Measurements from ENCODE around the gene SNAPC2. TPM values are rescaled to one million over a fixed set of nuclear protein-coding genes. Genes with fewer than 3 reads are reported as not detected.

The SNAPC2 gene
- total and polyA plus RNA-seq, 2 of the 13 experiments (the other 11 are each of a cell fraction or from before 2014, with no cell fraction given) = 10.2 to 12.7 TPM

DNA sequence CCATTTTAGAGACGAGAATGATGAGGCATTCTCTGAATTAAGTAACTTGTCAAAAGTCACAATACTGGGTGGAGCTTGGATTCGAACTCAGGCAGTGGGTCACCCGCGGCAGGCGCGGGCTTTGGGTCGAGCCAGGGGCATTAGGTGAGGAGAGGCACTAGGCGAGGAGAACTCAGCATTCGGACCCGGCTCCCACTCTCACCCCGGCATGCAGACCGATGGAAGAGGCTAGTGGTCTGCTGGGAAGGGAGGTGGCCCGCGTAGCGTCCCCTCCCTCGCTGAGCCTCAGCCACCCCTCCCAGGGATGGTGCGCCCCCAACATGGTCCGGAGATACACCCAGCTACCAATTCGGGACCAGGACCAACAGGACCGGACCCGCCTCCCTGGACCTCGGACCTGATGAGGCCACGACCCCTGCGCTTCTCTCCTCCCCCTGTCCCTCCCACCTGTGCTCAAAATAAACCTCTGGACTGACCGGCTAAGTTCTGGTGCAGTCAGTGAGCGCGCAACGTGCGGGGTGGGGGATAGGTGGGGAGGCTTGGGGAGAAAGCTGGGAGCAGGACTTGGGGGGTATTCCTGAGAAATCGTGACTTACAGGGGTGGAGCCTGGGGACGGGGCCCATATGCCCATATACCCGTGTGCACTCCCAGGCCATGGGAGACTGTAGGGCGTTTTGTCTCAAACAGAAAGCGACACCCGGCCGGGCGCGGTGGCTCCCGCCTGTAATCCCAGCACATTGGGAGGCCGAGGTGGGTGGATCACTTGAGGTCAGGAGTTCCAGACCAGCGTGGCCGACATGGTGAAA, 1.3 kb upstream of the SNAPC2 start (continued):
- TF ChIP-seq, protein P1, sequence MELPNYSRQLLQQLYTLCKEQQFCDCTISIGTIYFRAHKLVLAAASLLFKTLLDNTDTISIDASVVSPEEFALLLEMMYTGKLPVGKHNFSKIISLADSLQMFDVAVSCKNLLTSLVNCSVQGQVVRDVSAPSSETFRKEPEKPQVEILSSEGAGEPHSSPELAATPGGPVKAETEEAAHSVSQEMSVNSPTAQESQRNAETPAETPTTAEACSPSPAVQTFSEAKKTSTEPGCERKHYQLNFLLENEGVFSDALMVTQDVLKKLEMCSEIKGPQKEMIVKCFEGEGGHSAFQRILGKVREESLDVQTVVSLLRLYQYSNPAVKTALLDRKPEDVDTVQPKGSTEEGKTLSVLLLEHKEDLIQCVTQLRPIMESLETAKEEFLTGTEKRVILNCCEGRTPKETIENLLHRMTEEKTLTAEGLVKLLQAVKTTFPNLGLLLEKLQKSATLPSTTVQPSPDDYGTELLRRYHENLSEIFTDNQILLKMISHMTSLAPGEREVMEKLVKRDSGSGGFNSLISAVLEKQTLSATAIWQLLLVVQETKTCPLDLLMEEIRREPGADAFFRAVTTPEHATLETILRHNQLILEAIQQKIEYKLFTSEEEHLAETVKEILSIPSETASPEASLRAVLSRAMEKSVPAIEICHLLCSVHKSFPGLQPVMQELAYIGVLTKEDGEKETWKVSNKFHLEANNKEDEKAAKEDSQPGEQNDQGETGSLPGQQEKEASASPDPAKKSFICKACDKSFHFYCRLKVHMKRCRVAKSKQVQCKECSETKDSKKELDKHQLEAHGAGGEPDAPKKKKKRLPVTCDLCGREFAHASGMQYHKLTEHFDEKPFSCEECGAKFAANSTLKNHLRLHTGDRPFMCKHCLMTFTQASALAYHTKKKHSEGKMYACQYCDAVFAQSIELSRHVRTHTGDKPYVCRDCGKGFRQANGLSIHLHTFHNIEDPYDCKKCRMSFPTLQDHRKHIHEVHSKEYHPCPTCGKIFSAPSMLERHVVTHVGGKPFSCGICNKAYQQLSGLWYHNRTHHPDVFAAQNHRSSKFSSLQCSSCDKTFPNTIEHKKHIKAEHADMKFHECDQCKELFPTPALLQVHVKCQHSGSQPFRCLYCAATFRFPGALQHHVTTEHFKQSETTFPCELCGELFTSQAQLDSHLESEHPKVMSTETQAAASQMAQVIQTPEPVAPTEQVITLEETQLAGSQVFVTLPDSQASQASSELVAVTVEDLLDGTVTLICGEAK (IDR thresholded peaks at IDR 0.05) = no peak
- TF ChIP-seq, protein P1 (CRISPR knock-in tag; IDR thresholded peaks at IDR 0.05) = no peak; the same call in 1 of the 2 replicates
- TF ChIP-seq, protein P2, sequence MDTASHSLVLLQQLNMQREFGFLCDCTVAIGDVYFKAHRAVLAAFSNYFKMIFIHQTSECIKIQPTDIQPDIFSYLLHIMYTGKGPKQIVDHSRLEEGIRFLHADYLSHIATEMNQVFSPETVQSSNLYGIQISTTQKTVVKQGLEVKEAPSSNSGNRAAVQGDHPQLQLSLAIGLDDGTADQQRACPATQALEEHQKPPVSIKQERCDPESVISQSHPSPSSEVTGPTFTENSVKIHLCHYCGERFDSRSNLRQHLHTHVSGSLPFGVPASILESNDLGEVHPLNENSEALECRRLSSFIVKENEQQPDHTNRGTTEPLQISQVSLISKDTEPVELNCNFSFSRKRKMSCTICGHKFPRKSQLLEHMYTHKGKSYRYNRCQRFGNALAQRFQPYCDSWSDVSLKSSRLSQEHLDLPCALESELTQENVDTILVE (CRISPR knock-in tag; IDR thresholded peaks at IDR 0.05) = 0 out of 2 replicates have a peak, but pooled peaks have one; percentile 10
- TF ChIP-seq ZNF451 (CRISPR knock-in tag; IDR thresholded peaks at IDR 0.05) = 0 out of 2 replicates have a peak, but pooled peaks have one; percentile 80
- TF ChIP-seq BCL6 (CRISPR knock-in tag; IDR thresholded peaks at IDR 0.05) = no peak
- peak; percentile 74; the same call in 1 of the 2 replicates for TF ChIP-seq MEF2D (CRISPR knock-in tag; IDR thresholded peaks at IDR 0.05)
- no peak for TF ChIP-seq ZNF121 (CRISPR knock-in tag; IDR thresholded peaks at IDR 0.05)
- no peak for TF ChIP-seq CENPBD1 (CRISPR knock-in tag; IDR thresholded peaks at IDR 0.05; ENCODE audit: borderline replicate concordance, low read depth)
- peak; percentile 57; the same call in 1 of the 2 replicates for TF ChIP-seq MYC (CRISPR knock-in tag; IDR thresholded peaks at IDR 0.05; ENCODE audit: borderline replicate concordance)
- TF ChIP-seq ZFP36L2 (CRISPR knock-in tag; IDR thresholded peaks at IDR 0.05) = no peak
- TF ChIP-seq MED13 (CRISPR knock-in tag; IDR thresholded peaks at IDR 0.05) = peak; percentile 31; the same call in 1 of the 2 replicates
- TF ChIP-seq PHF20 (CRISPR knock-in tag; IDR thresholded peaks at IDR 0.05) = no peak
- no peak for TF ChIP-seq ZSCAN5A (CRISPR knock-in tag; IDR thresholded peaks at IDR 0.05; ENCODE audit: borderline replicate concordance)
- TF ChIP-seq RXRB (CRISPR knock-in tag; IDR thresholded peaks at IDR 0.05; ENCODE audit: borderline replicate concordance) = peak; percentile 63
- peak; percentile 16; the same call in 1 of the 2 replicates for TF ChIP-seq ZNF331 (CRISPR knock-in tag; IDR thresholded peaks at IDR 0.05)
